ENCODE measurements around the gene ITGA2. TPM values are rescaled to one million over a fixed set of nuclear protein-coding genes. Genes with fewer than 3 reads are reported as not detected.

ITGA2 gene
- total and polyA plus RNA-seq, 2 experiments from 2014 or later = 2.5 to 10.2 TPM

DNA sequence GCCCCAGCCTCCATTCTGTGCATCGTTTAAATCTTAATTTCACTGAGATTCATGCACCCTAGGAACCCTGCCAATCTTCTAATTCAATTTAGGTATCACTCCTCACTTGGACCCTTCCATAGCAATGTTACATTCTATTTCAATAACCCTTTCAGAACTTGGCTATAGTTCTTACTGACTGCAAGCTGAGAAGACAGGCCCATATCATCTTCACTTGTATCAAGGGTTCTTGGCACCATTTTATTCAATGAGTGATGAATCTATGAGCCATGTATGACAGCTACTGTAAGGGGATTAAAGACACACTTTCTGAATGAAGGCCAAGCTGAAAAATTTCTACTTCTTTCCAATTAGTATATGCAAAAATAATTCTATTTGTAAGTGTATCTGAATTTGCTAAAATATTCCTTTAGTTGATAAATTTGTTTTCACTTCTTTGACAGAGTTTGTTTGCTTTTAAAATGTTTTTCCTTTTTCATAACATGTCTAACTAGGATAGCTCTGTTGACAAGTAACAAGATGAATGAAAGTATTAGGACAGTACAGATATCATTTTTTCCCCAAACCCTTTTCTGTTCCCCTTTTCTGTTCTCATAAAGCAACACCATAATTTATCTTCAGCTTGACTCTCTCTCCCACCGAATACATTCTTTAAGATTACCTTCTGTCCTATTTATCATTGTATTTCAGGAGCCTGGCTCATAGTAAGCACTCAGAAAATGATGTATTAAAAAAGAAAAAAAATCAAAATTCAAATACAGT is 9.6 kb downstream of the ITGA2 start:
- Histone ChIP-seq H3K4me2 (no peak overlapping the region), H4K20me1 (ENCODE audit: insufficient read depth, poor library complexity, severe bottlenecking) (no peaks in the 10 kb centered on the region), H3K9me3 (ENCODE audit: low read depth) (no peaks in the 10 kb centered on the region), H3K9me2 (replicated peaks; ENCODE audit: insufficient read depth) (no peaks in the 10 kb centered on the region), H3K4me3 (no peak overlapping the region), H3K27me3 (no peaks in the 10 kb centered on the region), H3K79me2 (peaks cover 5% of the 10 kb centered on the region), H2AFZ (no peak overlapping the region), H3K27ac (no peak overlapping the region), H3K4me1 (ENCODE audit: insufficient read depth) (no peaks in the 10 kb centered on the region), H3K36me3 (replicated peaks; ENCODE audit: insufficient read depth, low read depth) (no peaks in the 10 kb centered on the region)
- TF ChIP-seq EZH2 (IDR thresholded peaks at IDR 0.05; ENCODE audit: borderline replicate concordance) = no peak
- TF ChIP-seq, protein P1, sequence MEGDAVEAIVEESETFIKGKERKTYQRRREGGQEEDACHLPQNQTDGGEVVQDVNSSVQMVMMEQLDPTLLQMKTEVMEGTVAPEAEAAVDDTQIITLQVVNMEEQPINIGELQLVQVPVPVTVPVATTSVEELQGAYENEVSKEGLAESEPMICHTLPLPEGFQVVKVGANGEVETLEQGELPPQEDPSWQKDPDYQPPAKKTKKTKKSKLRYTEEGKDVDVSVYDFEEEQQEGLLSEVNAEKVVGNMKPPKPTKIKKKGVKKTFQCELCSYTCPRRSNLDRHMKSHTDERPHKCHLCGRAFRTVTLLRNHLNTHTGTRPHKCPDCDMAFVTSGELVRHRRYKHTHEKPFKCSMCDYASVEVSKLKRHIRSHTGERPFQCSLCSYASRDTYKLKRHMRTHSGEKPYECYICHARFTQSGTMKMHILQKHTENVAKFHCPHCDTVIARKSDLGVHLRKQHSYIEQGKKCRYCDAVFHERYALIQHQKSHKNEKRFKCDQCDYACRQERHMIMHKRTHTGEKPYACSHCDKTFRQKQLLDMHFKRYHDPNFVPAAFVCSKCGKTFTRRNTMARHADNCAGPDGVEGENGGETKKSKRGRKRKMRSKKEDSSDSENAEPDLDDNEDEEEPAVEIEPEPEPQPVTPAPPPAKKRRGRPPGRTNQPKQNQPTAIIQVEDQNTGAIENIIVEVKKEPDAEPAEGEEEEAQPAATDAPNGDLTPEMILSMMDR (IDR thresholded peaks at IDR 0.05; ENCODE audit: poor library complexity) = no peak
- no peak for TF ChIP-seq EZH2phosphoT487 (IDR thresholded peaks at IDR 0.05; ENCODE audit: low read depth, severe bottlenecking, unreplicated experiment)
- DNase-seq (ENCODE audit: low spot score) = no peak
- 86% methylated on average over 2 of the region's 2 CpGs for WGBS (ENCODE audit: low lambda C conversion rate, missing lambda C conversion rate)

DNA sequence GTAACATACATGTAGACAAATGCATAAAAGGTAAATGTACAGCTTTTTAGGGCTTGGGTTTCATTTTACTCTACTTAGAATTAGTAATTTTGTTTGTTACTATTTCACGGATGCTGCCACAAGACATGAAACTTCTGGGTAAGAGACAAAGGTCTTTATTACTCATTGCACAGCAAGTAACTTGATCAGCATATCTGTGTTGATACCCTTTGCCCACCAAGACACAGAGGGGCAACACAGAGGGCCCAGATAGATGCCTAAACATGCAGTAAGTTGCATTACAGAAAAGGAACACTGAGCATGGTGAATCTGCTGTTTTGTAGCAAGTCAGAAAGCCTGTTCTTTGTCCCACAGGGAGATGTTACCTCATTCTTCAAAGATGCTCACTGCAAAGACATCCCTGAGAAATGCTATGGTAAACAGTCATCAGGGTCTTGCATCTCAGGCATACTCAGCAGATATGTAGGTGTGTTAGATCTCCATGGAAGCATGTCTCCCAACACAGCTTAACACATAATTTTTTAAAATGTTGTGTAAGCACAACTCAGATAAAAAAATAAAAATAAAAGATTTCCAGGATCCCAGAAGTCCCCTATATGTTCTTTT is 10.3 kb downstream of the ITGA2 start:
- Histone ChIP-seq H2AFZ (no peak overlapping the region), H3K4me2 (no peak overlapping the region), H3K79me2 (peaks cover 5% of the 10 kb centered on the region)

GRCh38 chr5:53001541-53001940 is 12.4 kb downstream of the ITGA2 start:
- TF ChIP-seq, protein P1 (IDR thresholded peaks at IDR 0.05; ENCODE audit: poor library complexity) = no peak
- no peak for TF ChIP-seq EZH2 (IDR thresholded peaks at IDR 0.05; ENCODE audit: borderline replicate concordance)
- TF ChIP-seq EZH2phosphoT487 (IDR thresholded peaks at IDR 0.05; ENCODE audit: low read depth, severe bottlenecking, unreplicated experiment) = no peak
- Histone ChIP-seq H3K79me2 (peaks cover 5% of the 10 kb centered on the region), H4K20me1 (ENCODE audit: insufficient read depth, poor library complexity, severe bottlenecking) (no peaks in the 10 kb centered on the region), H3K4me1 (ENCODE audit: insufficient read depth) (no peaks in the 10 kb centered on the region), H3K27ac (no peak overlapping the region), H3K36me3 (replicated peaks; ENCODE audit: insufficient read depth, low read depth) (no peaks in the 10 kb centered on the region), H2AFZ (no peak overlapping the region), H3K9me3 (ENCODE audit: low read depth) (no peaks in the 10 kb centered on the region), H3K4me3 (no peak overlapping the region), H3K4me2 (no peak overlapping the region), H3K9me2 (replicated peaks; ENCODE audit: insufficient read depth) (no peaks in the 10 kb centered on the region), H3K27me3 (no peaks in the 10 kb centered on the region)
- DNase-seq (ENCODE audit: low spot score) = no peak
- whole genome bisulfite sequencing (ENCODE audit: low lambda C conversion rate, missing lambda C conversion rate) = 93% methylated on average over 4 of the region's 4 CpGs

More for the DNA sequence above, 10.3 kb downstream of the ITGA2 start:
- no peaks in the 10 kb centered on the region for H3K36me3 ChIP-seq (replicated peaks; ENCODE audit: insufficient read depth, low read depth)
- no peak for DNase-seq (ENCODE audit: low spot score)
- WGBS (ENCODE audit: low lambda C conversion rate, missing lambda C conversion rate) = 93% methylated on average over 1 of the region's 1 CpG
- H3K4me3 ChIP-seq = no peak overlapping the region
- no peaks in the 10 kb centered on the region for H3K27me3 ChIP-seq
- no peaks in the 10 kb centered on the region for H3K4me1 ChIP-seq (ENCODE audit: insufficient read depth)
- no peaks in the 10 kb centered on the region for H4K20me1 ChIP-seq (ENCODE audit: insufficient read depth, poor library complexity, severe bottlenecking)
- TF ChIP-seq EZH2 (IDR thresholded peaks at IDR 0.05; ENCODE audit: borderline replicate concordance) = no peak
- TF ChIP-seq, protein P1 (IDR thresholded peaks at IDR 0.05; ENCODE audit: poor library complexity) = no peak
- no peak for TF ChIP-seq EZH2phosphoT487 (IDR thresholded peaks at IDR 0.05; ENCODE audit: low read depth, severe bottlenecking, unreplicated experiment)
- H3K9me3 ChIP-seq (ENCODE audit: low read depth) = no peaks in the 10 kb centered on the region
- no peak overlapping the region for H3K27ac ChIP-seq
- no peaks in the 10 kb centered on the region for H3K9me2 ChIP-seq (replicated peaks; ENCODE audit: insufficient read depth)
